ENCODE results near the gene C1orf50.
A peak's percentile ranks its signal among the peaks of the same experiment; 100 is the strongest.
"Not testable (repeated sequence)": the region's sequence is repeated elsewhere in the genome, so short reads cannot be mapped to it uniquely, and the experiment has no call there.

Gene C1orf50

GRCh38 chr1:42766741-42767509, at the start of gene C1orf50, which contains the start of gene P3H1:
Gene C1orf50 (plus strand): TSS chr1:42767249. CDS start chr1:42767312, 63 bp downstream.
Gene P3H1 (minus strand): TSS chr1:42767028. CDS start chr1:42766971, 57 bp downstream.
- peak; percentile 100 for DNase-seq (ENCODE audit: low spot score)

GRCh38 chr1:42720868-42721267, 46.2 kb upstream of the C1orf50 start:
- no peak for DNase-seq (ENCODE audit: low spot score)

- DNase-seq (ENCODE audit: low spot score) = no peak
Measured at GRCh38 chr1:42721926-42722325, 45.1 kb upstream of the C1orf50 start.

- DNase-seq (ENCODE audit: low spot score) = not testable (repeated sequence)
Measured at GRCh38 chr1:42722403-42722802, 44.6 kb upstream of the C1orf50 start.

GRCh38 chr1:42723511-42723910, 43.5 kb upstream of the C1orf50 start:
- DNase-seq (ENCODE audit: low spot score) = no peak

- DNase-seq (ENCODE audit: low spot score) = not testable (repeated sequence)
Measured at GRCh38 chr1:42725820-42726219, 41.2 kb upstream of the C1orf50 start.

GRCh38 chr1:42730002-42730401, 37.0 kb upstream of the C1orf50 start:
- no peak for DNase-seq (ENCODE audit: low spot score)

GRCh38 chr1:42730988-42731387, 36.1 kb upstream of the C1orf50 start:
- DNase-seq (ENCODE audit: low spot score) = no peak

- no peak for DNase-seq (ENCODE audit: low spot score)
Measured at GRCh38 chr1:42731585-42731984, 35.5 kb upstream of the C1orf50 start.

- no peak for DNase-seq (ENCODE audit: low spot score)
Measured at GRCh38 chr1:42732126-42732680, 34.8 kb upstream of the C1orf50 start.

- no peak for DNase-seq (ENCODE audit: low spot score)
Measured at GRCh38 chr1:42733415-42734200, 33.4 kb upstream of the C1orf50 start.

- no peak for DNase-seq (ENCODE audit: low spot score)
Measured at GRCh38 chr1:42734201-42735035, 32.6 kb upstream of the C1orf50 start.

GRCh38 chr1:42735056-42735455, 32.0 kb upstream of the C1orf50 start:
- no peak for DNase-seq (ENCODE audit: low spot score)

GRCh38 chr1:42735477-42736105, 31.5 kb upstream of the C1orf50 start:
- no peak for DNase-seq (ENCODE audit: low spot score)

GRCh38 chr1:42736152-42736551, 30.9 kb upstream of the C1orf50 start:
- no peak for DNase-seq (ENCODE audit: low spot score)

GRCh38 chr1:42736571-42737200, 30.4 kb upstream of the C1orf50 start:
- no peak for DNase-seq (ENCODE audit: low spot score)

- DNase-seq (ENCODE audit: low spot score) = no peak
Measured at GRCh38 chr1:42737257-42737656, 29.8 kb upstream of the C1orf50 start.

GRCh38 chr1:42737986-42738677, 28.9 kb upstream of the C1orf50 start:
- no peak for DNase-seq (ENCODE audit: low spot score)

- DNase-seq (ENCODE audit: low spot score) = no peak
Measured at GRCh38 chr1:42738678-42739226, 28.3 kb upstream of the C1orf50 start.

Measured in ecto neural progenitor cell (in vitro differentiated cells).